ENCODE results near the gene PDE7B.

DNA sequence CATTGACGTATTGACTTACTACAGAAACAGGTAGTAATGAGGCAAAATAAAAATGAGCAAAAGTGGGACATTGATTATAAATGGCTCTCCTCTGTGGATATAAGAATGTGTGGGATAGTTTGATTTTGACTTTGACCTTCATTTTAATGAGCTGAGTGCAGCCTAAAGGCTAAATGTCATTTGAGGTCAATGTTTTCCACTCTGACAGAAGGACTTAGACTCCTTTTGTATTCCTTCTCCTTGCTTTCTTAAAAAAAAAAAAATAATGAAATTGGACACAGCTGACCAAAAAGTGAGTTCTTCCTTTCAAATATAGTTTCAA is 330.0 kb downstream of the PDE7B start:
- TF ChIP-seq, protein P1, sequence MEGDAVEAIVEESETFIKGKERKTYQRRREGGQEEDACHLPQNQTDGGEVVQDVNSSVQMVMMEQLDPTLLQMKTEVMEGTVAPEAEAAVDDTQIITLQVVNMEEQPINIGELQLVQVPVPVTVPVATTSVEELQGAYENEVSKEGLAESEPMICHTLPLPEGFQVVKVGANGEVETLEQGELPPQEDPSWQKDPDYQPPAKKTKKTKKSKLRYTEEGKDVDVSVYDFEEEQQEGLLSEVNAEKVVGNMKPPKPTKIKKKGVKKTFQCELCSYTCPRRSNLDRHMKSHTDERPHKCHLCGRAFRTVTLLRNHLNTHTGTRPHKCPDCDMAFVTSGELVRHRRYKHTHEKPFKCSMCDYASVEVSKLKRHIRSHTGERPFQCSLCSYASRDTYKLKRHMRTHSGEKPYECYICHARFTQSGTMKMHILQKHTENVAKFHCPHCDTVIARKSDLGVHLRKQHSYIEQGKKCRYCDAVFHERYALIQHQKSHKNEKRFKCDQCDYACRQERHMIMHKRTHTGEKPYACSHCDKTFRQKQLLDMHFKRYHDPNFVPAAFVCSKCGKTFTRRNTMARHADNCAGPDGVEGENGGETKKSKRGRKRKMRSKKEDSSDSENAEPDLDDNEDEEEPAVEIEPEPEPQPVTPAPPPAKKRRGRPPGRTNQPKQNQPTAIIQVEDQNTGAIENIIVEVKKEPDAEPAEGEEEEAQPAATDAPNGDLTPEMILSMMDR (conservative IDR thresholded peaks at IDR 0.05): no peak
- no peak for TF ChIP-seq ZFX (IDR thresholded peaks at IDR 0.05)

Measured in C4-2B (cell line).